ENCODE measurements around the gene ITFG1. TPM values are rescaled to one million over a fixed set of nuclear protein-coding genes. Genes with fewer than 3 reads are reported as not detected.

The ITFG1 gene
- total RNA-seq, 2 donors from 2014 or later = 17.8 to 24.6 TPM

DNA sequence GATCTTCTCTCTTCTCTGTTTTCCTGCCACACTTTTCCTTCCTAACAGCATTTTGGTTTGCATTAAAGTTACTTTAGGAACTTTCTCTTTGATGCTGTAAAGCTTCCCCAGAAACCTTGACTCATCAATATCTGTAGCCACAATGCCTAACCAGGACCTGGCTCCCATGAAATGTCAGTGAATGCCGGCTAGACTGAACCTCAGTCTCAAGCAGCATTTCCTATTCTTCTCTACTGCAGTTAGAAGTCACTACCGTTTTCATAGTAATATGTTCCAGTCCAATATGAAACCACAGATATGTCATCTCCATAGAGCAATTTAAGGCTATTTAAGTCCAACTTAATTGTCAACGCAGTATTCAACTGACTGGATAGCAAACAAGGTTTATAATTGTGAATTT is 28.9 kb downstream of the ITFG1 start:
- Histone ChIP-seq H3K27ac (no peak overlapping the region), H3K4me1 (no peaks in the 10 kb centered on the region), H3K36me3 (replicated peaks in 1 of 2; ENCODE audit: insufficient read depth in 1 of 2, low read depth in 2 of 2) (no peaks in the 10 kb centered on the region), H3K27me3 (no peaks in the 10 kb centered on the region), H3K9me3 (no peaks in the 10 kb centered on the region), H3K4me3 (no peak overlapping the region)
- DNase-seq = no peak
- TF ChIP-seq POLR2A (IDR thresholded peaks at IDR 0.05) = no peak
- TF ChIP-seq, protein P1, sequence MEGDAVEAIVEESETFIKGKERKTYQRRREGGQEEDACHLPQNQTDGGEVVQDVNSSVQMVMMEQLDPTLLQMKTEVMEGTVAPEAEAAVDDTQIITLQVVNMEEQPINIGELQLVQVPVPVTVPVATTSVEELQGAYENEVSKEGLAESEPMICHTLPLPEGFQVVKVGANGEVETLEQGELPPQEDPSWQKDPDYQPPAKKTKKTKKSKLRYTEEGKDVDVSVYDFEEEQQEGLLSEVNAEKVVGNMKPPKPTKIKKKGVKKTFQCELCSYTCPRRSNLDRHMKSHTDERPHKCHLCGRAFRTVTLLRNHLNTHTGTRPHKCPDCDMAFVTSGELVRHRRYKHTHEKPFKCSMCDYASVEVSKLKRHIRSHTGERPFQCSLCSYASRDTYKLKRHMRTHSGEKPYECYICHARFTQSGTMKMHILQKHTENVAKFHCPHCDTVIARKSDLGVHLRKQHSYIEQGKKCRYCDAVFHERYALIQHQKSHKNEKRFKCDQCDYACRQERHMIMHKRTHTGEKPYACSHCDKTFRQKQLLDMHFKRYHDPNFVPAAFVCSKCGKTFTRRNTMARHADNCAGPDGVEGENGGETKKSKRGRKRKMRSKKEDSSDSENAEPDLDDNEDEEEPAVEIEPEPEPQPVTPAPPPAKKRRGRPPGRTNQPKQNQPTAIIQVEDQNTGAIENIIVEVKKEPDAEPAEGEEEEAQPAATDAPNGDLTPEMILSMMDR (IDR thresholded peaks at IDR 0.05) = no peak
- 81 to 94% methylated on average over 3 of the region's 3 CpGs for WGBS, 2 donors
- no peak for ATAC-seq
- intact Hi-C loops (cut with DNase I) = no loop called here

DNA sequence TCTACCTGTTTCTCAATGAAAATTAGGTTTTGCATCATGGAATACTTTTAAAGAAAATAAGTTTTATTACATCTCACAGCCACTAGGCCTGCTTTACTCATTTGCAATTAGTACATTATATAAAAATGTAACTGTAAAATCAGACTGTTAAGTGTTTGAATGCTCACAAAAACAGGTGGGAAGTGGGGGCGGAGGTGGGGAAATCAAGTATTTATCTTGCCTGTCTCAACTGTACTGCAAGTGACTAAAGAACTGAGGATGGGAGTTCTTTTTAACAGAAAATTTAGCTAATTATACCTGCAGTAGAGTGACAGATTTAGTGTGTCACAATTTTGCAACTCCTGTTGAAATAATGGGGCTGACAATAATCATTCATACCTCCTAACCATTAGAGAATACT is 34.1 kb downstream of the ITFG1 start:
- no peaks in the 10 kb centered on the region for H3K9me3 ChIP-seq
- 92% methylated on average over 1 of the region's 1 CpG for WGBS, 2 donors
- intact Hi-C loops (cut with DNase I) = no loop called here
- DNase-seq (no peak), ATAC-seq (no peak)
- H3K36me3 ChIP-seq (replicated peaks in 1 of 2; ENCODE audit: insufficient read depth in 1 of 2, low read depth in 2 of 2) = peaks cover 0 to 6% of the 10 kb centered on the region in 2 donors
- no peak overlapping the region for H3K27ac ChIP-seq
- H3K27me3 ChIP-seq = no peaks in the 10 kb centered on the region
- no peak overlapping the region for H3K4me3 ChIP-seq
- no peaks in the 10 kb centered on the region for H3K4me1 ChIP-seq
- TF ChIP-seq, protein P1 (IDR thresholded peaks at IDR 0.05) = no peak
- TF ChIP-seq POLR2A (IDR thresholded peaks at IDR 0.05) = no peak

DNA sequence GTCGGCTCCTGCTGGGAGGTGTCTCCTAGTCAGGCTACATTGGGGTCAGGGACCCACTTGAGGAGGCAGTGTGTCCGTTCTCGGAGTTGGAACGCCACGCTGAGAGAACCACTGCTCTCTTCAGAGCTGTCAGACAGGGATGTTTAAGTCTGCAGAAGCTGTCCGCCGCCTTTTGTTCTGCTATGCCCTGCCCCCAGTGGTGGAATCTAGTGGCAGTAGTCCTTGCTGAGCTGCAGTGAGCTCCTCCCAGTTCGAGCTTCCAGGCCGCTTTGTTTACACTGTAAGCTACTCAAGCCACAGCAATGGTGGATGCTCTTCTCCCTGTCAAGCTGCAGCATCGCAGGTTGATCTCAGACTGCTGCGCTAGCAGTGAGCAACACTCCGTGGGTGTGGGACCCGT is 36.0 kb downstream of the ITFG1 start:
- intact Hi-C loops (cut with DNase I) = no loop called here
- TF ChIP-seq, protein P1 (IDR thresholded peaks at IDR 0.05) = no peak
- TF ChIP-seq POLR2A (IDR thresholded peaks at IDR 0.05) = no peak
- Histone ChIP-seq H3K27ac (no peak overlapping the region), H3K4me1 (no peaks in the 10 kb centered on the region), H3K36me3 (replicated peaks in 1 of 2; ENCODE audit: insufficient read depth in 1 of 2, low read depth in 2 of 2) (peaks cover 0 to 6% of the 10 kb centered on the region in 2 donors), H3K4me3 (no peak overlapping the region), H3K9me3 (no peaks in the 10 kb centered on the region), H3K27me3 (no peaks in the 10 kb centered on the region)
- DNase-seq (no peak), ATAC-seq (no peak)
- 92 to 100% methylated on average over 13 of the region's 13 CpGs for WGBS, 2 donors

DNA sequence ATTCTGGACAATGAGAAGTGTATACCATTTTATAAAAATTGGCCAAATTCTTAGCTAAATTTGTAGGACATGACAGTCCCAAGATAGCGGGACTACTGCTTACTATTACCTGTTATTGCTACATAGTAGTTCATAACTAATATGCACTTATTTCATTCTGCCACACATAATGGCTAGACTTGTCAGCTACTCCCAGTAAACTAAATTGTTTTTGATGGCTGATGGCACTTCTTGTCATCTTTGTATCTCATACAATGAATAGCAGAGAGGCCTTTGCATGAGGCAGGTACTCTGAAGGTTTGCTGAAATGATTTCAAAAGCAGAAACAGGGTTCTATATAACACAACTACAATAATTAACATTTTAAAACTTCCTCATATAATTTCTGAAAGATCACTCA is 44.0 kb downstream of the ITFG1 start:
- Histone ChIP-seq H3K4me1 (no peaks in the 10 kb centered on the region), H3K9me3 (no peaks in the 10 kb centered on the region), H3K27me3 (no peaks in the 10 kb centered on the region), H3K36me3 (replicated peaks in 1 of 2; ENCODE audit: insufficient read depth in 1 of 2, low read depth in 2 of 2) (no peaks in the 10 kb centered on the region), H3K27ac (no peak overlapping the region), H3K4me3 (no peak overlapping the region)
- no peak for ATAC-seq
- no peak for TF ChIP-seq POLR2A (IDR thresholded peaks at IDR 0.05)
- TF ChIP-seq, protein P1 (IDR thresholded peaks at IDR 0.05) = no peak
- intact Hi-C loops (cut with DNase I) = no loop called here
- WGBS, 2 donors = 100% methylated on average over 1 of the region's 1 CpG
- DNase-seq = no peak

DNA sequence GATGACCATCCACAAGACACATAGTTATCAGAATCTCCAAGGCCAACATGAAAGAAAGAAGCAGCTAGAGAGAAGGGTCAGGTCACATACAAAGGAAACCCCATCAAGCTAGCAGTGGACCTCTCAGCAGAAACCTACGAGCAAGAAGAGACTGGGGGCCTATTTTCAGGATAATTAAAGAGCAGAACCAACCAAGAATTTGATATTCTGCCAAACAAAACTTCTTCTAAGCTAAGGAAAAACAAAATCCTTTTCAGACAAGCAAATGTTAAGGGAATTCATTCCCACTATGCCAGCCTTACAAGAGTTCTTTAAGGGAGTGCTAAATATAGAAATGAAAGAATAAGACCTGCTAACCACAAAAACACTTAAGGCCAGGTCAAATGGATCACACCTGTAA is 47.8 kb downstream of the ITFG1 start:
- Histone ChIP-seq H3K9me3 (no peaks in the 10 kb centered on the region), H3K36me3 (replicated peaks in 1 of 2; ENCODE audit: insufficient read depth in 1 of 2, low read depth in 2 of 2) (no peaks in the 10 kb centered on the region), H3K27ac (no peak overlapping the region), H3K27me3 (no peaks in the 10 kb centered on the region), H3K4me3 (no peak overlapping the region), H3K4me1 (no peaks in the 10 kb centered on the region)
- no peak for ATAC-seq
- DNase-seq = no peak
- TF ChIP-seq POLR2A (IDR thresholded peaks at IDR 0.05) = no peak
- TF ChIP-seq, protein P1 (IDR thresholded peaks at IDR 0.05) = no peak
- intact Hi-C loops (cut with DNase I) = no loop called here
- WGBS, 2 donors = 74 to 100% methylated on average over 1 of the region's 1 CpG

Data from body of pancreas (tissue), 4 donors.